ENCODE data around the gene SPAAR.

The SPAAR gene

GRCh38 chr9:35937227-35937626 lies 27.9 kb downstream of the SPAAR start:
- H2AFZ ChIP-seq (ENCODE audit: low read depth, low read length, severe bottlenecking): no peak overlapping the region
- H3K79me2 ChIP-seq (ENCODE audit: insufficient read depth, low read length): no peaks in the 10 kb centered on the region
- no peaks in the 10 kb centered on the region for H3K36me3 ChIP-seq (ENCODE audit: low read length)
- no peak for TF ChIP-seq EZH2phosphoT487 (conservative IDR thresholded peaks at IDR 0.05; ENCODE audit: low read length)
- TF ChIP-seq, protein P1, sequence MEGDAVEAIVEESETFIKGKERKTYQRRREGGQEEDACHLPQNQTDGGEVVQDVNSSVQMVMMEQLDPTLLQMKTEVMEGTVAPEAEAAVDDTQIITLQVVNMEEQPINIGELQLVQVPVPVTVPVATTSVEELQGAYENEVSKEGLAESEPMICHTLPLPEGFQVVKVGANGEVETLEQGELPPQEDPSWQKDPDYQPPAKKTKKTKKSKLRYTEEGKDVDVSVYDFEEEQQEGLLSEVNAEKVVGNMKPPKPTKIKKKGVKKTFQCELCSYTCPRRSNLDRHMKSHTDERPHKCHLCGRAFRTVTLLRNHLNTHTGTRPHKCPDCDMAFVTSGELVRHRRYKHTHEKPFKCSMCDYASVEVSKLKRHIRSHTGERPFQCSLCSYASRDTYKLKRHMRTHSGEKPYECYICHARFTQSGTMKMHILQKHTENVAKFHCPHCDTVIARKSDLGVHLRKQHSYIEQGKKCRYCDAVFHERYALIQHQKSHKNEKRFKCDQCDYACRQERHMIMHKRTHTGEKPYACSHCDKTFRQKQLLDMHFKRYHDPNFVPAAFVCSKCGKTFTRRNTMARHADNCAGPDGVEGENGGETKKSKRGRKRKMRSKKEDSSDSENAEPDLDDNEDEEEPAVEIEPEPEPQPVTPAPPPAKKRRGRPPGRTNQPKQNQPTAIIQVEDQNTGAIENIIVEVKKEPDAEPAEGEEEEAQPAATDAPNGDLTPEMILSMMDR (IDR thresholded peaks at IDR 0.05; ENCODE audit: insufficient read depth, low read length, poor library complexity, severe bottlenecking): no peak
- no peaks in the 10 kb centered on the region for H3K9me3 ChIP-seq (ENCODE audit: insufficient read depth, low read length)
- H3K4me3 ChIP-seq (ENCODE audit: insufficient read depth, low read length, poor library complexity, severe bottlenecking): no peak overlapping the region
- no peaks in the 10 kb centered on the region for H3K27me3 ChIP-seq (ENCODE audit: low read length)
- no peak overlapping the region for H3K4me2 ChIP-seq (ENCODE audit: low read depth, low read length, poor library complexity, severe bottlenecking)
- no peak overlapping the region for H3K9ac ChIP-seq (ENCODE audit: low read length)
- no peaks in the 10 kb centered on the region for H4K20me1 ChIP-seq (ENCODE audit: low read depth, low read length)
- H3K27ac ChIP-seq (ENCODE audit: low read depth, low read length): no peak overlapping the region
- H3K9me2 ChIP-seq (replicated peaks; ENCODE audit: insufficient read depth, low read length): no peaks in the 10 kb centered on the region
- H3F3A ChIP-seq (ENCODE audit: insufficient read depth): no peaks in the 10 kb centered on the region

GRCh38 chr9:35938474-35939356 lies 29.4 kb downstream of the SPAAR start:
- Histone ChIP-seq H3K4me2 (ENCODE audit: low read depth, low read length, poor library complexity, severe bottlenecking) (no peak overlapping the region), H3K9ac (ENCODE audit: low read length) (no peak overlapping the region), H3K79me2 (ENCODE audit: insufficient read depth, low read length) (no peaks in the 10 kb centered on the region), H3K36me3 (ENCODE audit: low read length) (no peaks in the 10 kb centered on the region), H3K9me3 (ENCODE audit: insufficient read depth, low read length) (no peaks in the 10 kb centered on the region), H3F3A (ENCODE audit: insufficient read depth) (no peaks in the 10 kb centered on the region), H3K27ac (ENCODE audit: low read depth, low read length) (no peak overlapping the region), H3K4me3 (ENCODE audit: insufficient read depth, low read length, poor library complexity, severe bottlenecking) (no peak overlapping the region), H2AFZ (ENCODE audit: low read depth, low read length, severe bottlenecking) (no peak overlapping the region), H4K20me1 (ENCODE audit: low read depth, low read length) (no peaks in the 10 kb centered on the region), H3K9me2 (replicated peaks; ENCODE audit: insufficient read depth, low read length) (no peaks in the 10 kb centered on the region), H3K27me3 (ENCODE audit: low read length) (no peaks in the 10 kb centered on the region)
- TF ChIP-seq EZH2phosphoT487 (conservative IDR thresholded peaks at IDR 0.05; ENCODE audit: low read length): no peak
- TF ChIP-seq, protein P1 (IDR thresholded peaks at IDR 0.05; ENCODE audit: insufficient read depth, low read length, poor library complexity, severe bottlenecking): no peak

- no peaks in the 10 kb centered on the region for H3K27me3 ChIP-seq (ENCODE audit: low read length)
- TF ChIP-seq EZH2phosphoT487 (conservative IDR thresholded peaks at IDR 0.05; ENCODE audit: low read length): no peak
- TF ChIP-seq, protein P1 (IDR thresholded peaks at IDR 0.05; ENCODE audit: insufficient read depth, low read length, poor library complexity, severe bottlenecking): no peak
Observed at GRCh38 chr9:35939679-35940250, 30.5 kb downstream of the SPAAR start.

More at GRCh38 chr9:35939679-35940250, 30.5 kb downstream of the SPAAR start:
- H3K9me2 ChIP-seq (replicated peaks; ENCODE audit: insufficient read depth, low read length): no peaks in the 10 kb centered on the region
- H3F3A ChIP-seq (ENCODE audit: insufficient read depth): no peaks in the 10 kb centered on the region
- H3K9ac ChIP-seq (ENCODE audit: low read length): no peak overlapping the region
- no peak overlapping the region for H3K4me2 ChIP-seq (ENCODE audit: low read depth, low read length, poor library complexity, severe bottlenecking)
- no peaks in the 10 kb centered on the region for H3K36me3 ChIP-seq (ENCODE audit: low read length)
- H3K9me3 ChIP-seq (ENCODE audit: insufficient read depth, low read length): no peaks in the 10 kb centered on the region
- H2AFZ ChIP-seq (ENCODE audit: low read depth, low read length, severe bottlenecking): no peak overlapping the region
- no peaks in the 10 kb centered on the region for H3K79me2 ChIP-seq (ENCODE audit: insufficient read depth, low read length)
- H3K4me3 ChIP-seq (ENCODE audit: insufficient read depth, low read length, poor library complexity, severe bottlenecking): no peak overlapping the region
- H4K20me1 ChIP-seq (ENCODE audit: low read depth, low read length): no peaks in the 10 kb centered on the region
- no peak overlapping the region for H3K27ac ChIP-seq (ENCODE audit: low read depth, low read length)

Measured in SU-DHL-6 (cell line).